ENCODE measurements around the gene CMIP. TPM values are rescaled to one million over a fixed set of nuclear protein-coding genes. Genes with fewer than 3 reads are reported as not detected.

Gene CMIP
- total and polyA plus RNA-seq, 10 of the 15 experiments (the other 5 are each of a cell fraction or from before 2014, with no cell fraction given), result 1.2 to 43.2 (median 4.4) TPM

- Histone ChIP-seq H2AFZ (ENCODE audit: control insufficient read depth, low read depth, low read length) (peak overlapping the region; percentile 80), H3K27ac (ENCODE audit: control insufficient read depth, insufficient read depth) (no peak overlapping the region), H3K4me3 (no peak overlapping the region), H3K9me3 (replicated peaks; ENCODE audit: control insufficient read depth, insufficient read depth, low read length) (no peaks in the 10 kb centered on the region), H3K4me1 (ENCODE audit: control insufficient read depth, insufficient read depth, low read length) (no peaks in the 10 kb centered on the region), H3K36me3 (ENCODE audit: control insufficient read depth in 2 of 2, insufficient read depth in 2 of 2, low read length in 1 of 2) (no peaks in the 10 kb centered on the region), H3K4me2 (ENCODE audit: control insufficient read depth, insufficient read depth) (peak overlapping the region; percentile 97), H3K79me2 (ENCODE audit: control insufficient read depth, insufficient read depth, low read length) (no peaks in the 10 kb centered on the region), H3K27me3 (replicated peaks in 1 of 2; ENCODE audit: control insufficient read depth in 2 of 2, insufficient read depth in 2 of 2, low read length in 1 of 2) (no peaks in the 10 kb centered on the region; a peak in 1 of 4 replicates), H4K20me1 (ENCODE audit: control insufficient read depth, insufficient read depth) (no peaks in the 10 kb centered on the region), H3K9ac (ENCODE audit: control insufficient read depth, insufficient read depth, low read length) (no peak overlapping the region)
- in situ Hi-C loops (cut with MboI) (loop anchor here (10.0 kb wide), 1 partner anchor 321 kb away; no protein-coding TSS in a partner anchor), intact Hi-C loops (cut with micrococcal nuclease; ENCODE audit: unreplicated experiment) (loop anchor here (1.0 to 5.0 kb wide), 6 partner anchors 36 to 335 kb away; no protein-coding TSS in a partner anchor)
- no peak for FAIRE-seq
- ATAC-seq, result peak; percentile 100
- POLR2A ChIA-PET, result interaction anchor here (0.6 to 1.4 kb wide), 2 partner anchors 142 to 326 kb away, joined by 3 to 6 read pairs; no protein-coding TSS in a partner anchor
- RAD21 ChIA-PET (ENCODE audit: unreplicated experiment), result interaction anchor here (0.8 to 2.8 kb wide), 13 partner anchors 13 to 349 kb away, joined by 3 to 16 read pairs (median 4); no protein-coding TSS in a partner anchor
- CTCF ChIA-PET, result interaction anchor here (0.6 to 3.2 kb wide), 20 partner anchors 11 to 470 kb away, joined by 3 to 28 read pairs (median 4); no protein-coding TSS in a partner anchor
- SMC1A ChIA-PET (ENCODE audit: uncharacterized antibody, unreplicated experiment), result interaction anchor here (0.7 to 2.5 kb wide), 15 partner anchors 20 to 335 kb away, joined by 3 to 10 read pairs (median 4); no protein-coding TSS in a partner anchor
- WGBS (ENCODE audit: insufficient coverage, insufficient replicate concordance, low lambda C conversion rate, missing lambda C conversion rate), result 21% methylated on average over 31 of the region's 37 CpGs
- no TSS peak for BruUV-seq (replicated peaks)
- peak; percentile 28 for DNase-seq (ENCODE audit: low read depth, low spot score)
- TF ChIP-seq SMARCA5 (IDR thresholded peaks at IDR 0.05) (peak; percentile 29; the same call in 1 of the 2 replicates), PAX8 (IDR thresholded peaks at IDR 0.05) (no peak), MEF2A (IDR thresholded peaks at IDR 0.05; ENCODE audit: insufficient read depth, low read depth, low read length) (0 out of 2 replicates have a peak, but pooled peaks have one; percentile 36), SPI1 (IDR thresholded peaks at IDR 0.05; ENCODE audit: borderline replicate concordance, insufficient read depth, low read depth, low read length) (peak; percentile 72), HDAC6 (IDR thresholded peaks at IDR 0.05; ENCODE audit: unreplicated experiment) (no peak), STAT1 (conservative IDR thresholded peaks at IDR 0.05) (0 out of 2 replicates have a peak, but pooled peaks have one; percentile 50), TARDBP (IDR thresholded peaks at IDR 0.05; ENCODE audit: borderline replicate concordance) (no peak), RB1 (IDR thresholded peaks at IDR 0.05; ENCODE audit: borderline replicate concordance) (0 out of 2 replicates have a peak, but pooled peaks have one; percentile 46), BMI1 (IDR thresholded peaks at IDR 0.05; ENCODE audit: borderline replicate concordance) (no peak), FOXM1 (IDR thresholded peaks at IDR 0.05; ENCODE audit: low read depth, low read length) (0 out of 2 replicates have a peak, but pooled peaks have one; percentile 24), CEBPB (IDR thresholded peaks at IDR 0.05; ENCODE audit: borderline replicate concordance in 1 of 2, low read depth in 2 of 2, low read length in 2 of 2) (no peak), RELA (IDR thresholded peaks at IDR 0.05; ENCODE audit: borderline replicate concordance, partially characterized antibody) (peak; percentile 55), ZNF207 (IDR thresholded peaks at IDR 0.05; ENCODE audit: borderline replicate concordance) (0 out of 2 replicates have a peak, but pooled peaks have one; percentile 42), BACH1 (IDR thresholded peaks at IDR 0.05; ENCODE audit: borderline replicate concordance) (no peak), CBX5 (IDR thresholded peaks at IDR 0.05; ENCODE audit: low read depth) (no peak), SIN3A (IDR thresholded peaks at IDR 0.05; ENCODE audit: low read depth, low read length) (no peak), ZBTB11 (CRISPR knock-in tag; IDR thresholded peaks at IDR 0.05) (no peak), IKZF1 (conservative IDR thresholded peaks at IDR 0.05) (peak; percentile 50), EP300 (IDR thresholded peaks at IDR 0.05; ENCODE audit: borderline replicate concordance in 1 of 2, control insufficient read depth in 1 of 2, low read depth in 2 of 2, low read length in 2 of 2) (no peak), GABPA (IDR thresholded peaks at IDR 0.05; ENCODE audit: low read depth) (no peak), ZNF24 (IDR thresholded peaks at IDR 0.05) (0 out of 2 replicates have a peak, but pooled peaks have one; percentile 13)
Measured at GRCh38 chr16:81403601-81404391, 40.8 kb upstream of the CMIP start.

Data from GM12878 (cell line).